ENCODE data around the gene LETM1.

Gene LETM1

GRCh38 chr4:1890979-1891570 is 35.1 kb upstream of the LETM1 start:
- no peaks in the 10 kb centered on the region for H3K36me3 ChIP-seq (ENCODE audit: control insufficient read depth in 1 of 2, insufficient read depth in 2 of 2, low read length in 2 of 2)
- no peak overlapping the region for H3K18ac ChIP-seq (ENCODE audit: low read length)
- no peaks in the 10 kb centered on the region for H3K79me2 ChIP-seq (ENCODE audit: control insufficient read depth, insufficient read depth, low read length, poor library complexity)
- no peak overlapping the region for H3K23ac ChIP-seq (ENCODE audit: low read length)
- no peak overlapping the region for H3K4me2 ChIP-seq (ENCODE audit: low read length)
- no peak overlapping the region for H2AFZ ChIP-seq (ENCODE audit: insufficient read depth, low read length, poor library complexity)
- WGBS (ENCODE audit: extremely low coverage, insufficient coverage, insufficient read length), result no CpG with 5 or more reads among the region's 11 CpGs
- no peak overlapping the region for H3K9ac ChIP-seq (ENCODE audit: low read length)
- H3K27ac ChIP-seq (ENCODE audit: low read depth, low read length), result no peak overlapping the region
- H4K12ac ChIP-seq (ENCODE audit: low read depth, low read length), result no peak overlapping the region
- no peak overlapping the region for H3K4me3 ChIP-seq (ENCODE audit: low read depth, low read length)
- H4K8ac ChIP-seq (ENCODE audit: low read depth, low read length), result no peak overlapping the region
- no peak for DNase-seq
- H3K14ac ChIP-seq (ENCODE audit: low read length), result no peak overlapping the region
- H2BK5ac ChIP-seq (ENCODE audit: low read depth, low read length, poor library complexity), result no peak overlapping the region
- no peaks in the 10 kb centered on the region for H3K79me1 ChIP-seq (ENCODE audit: low read length)
- no peaks in the 10 kb centered on the region for H3K4me1 ChIP-seq (ENCODE audit: control insufficient read depth in 1 of 2, insufficient read depth in 2 of 2, low read length in 2 of 2)
- H3K4ac ChIP-seq (ENCODE audit: low read depth, low read length), result peak overlapping the region; percentile 52
- no peak overlapping the region for H2BK120ac ChIP-seq (ENCODE audit: insufficient read depth, low read length, poor library complexity)
- H2AK5ac ChIP-seq (ENCODE audit: low read length), result no peak overlapping the region
- H3K27me3 ChIP-seq (ENCODE audit: insufficient read depth, low read length), result no peaks in the 10 kb centered on the region
- H3K9me3 ChIP-seq (ENCODE audit: insufficient read depth, low read depth, low read length), result no peaks in the 10 kb centered on the region
- H4K91ac ChIP-seq (ENCODE audit: low read depth, low read length), result no peak overlapping the region
- no peak overlapping the region for H2BK12ac ChIP-seq (ENCODE audit: low read length)

GRCh38 chr4:1887052-1887451 is 31.1 kb upstream of the LETM1 start:
- H3K27me3 ChIP-seq (ENCODE audit: insufficient read depth, low read length), result no peaks in the 10 kb centered on the region
- no peak overlapping the region for H3K9ac ChIP-seq (ENCODE audit: low read length)

GRCh38 chr4:1885414-1885813 is 29.5 kb upstream of the LETM1 start:
- peaks cover 0 to 2% of the 10 kb centered on the region in 2 experiments for H3K36me3 ChIP-seq (ENCODE audit: control insufficient read depth in 1 of 2, insufficient read depth in 2 of 2, low read length in 2 of 2)
- no peak overlapping the region for H4K8ac ChIP-seq (ENCODE audit: low read depth, low read length)
- DNase-seq, result no peak
- no peak overlapping the region for H2BK120ac ChIP-seq (ENCODE audit: insufficient read depth, low read length, poor library complexity)
- no peaks in the 10 kb centered on the region for H3K9me3 ChIP-seq (ENCODE audit: insufficient read depth, low read depth, low read length)
- H2BK5ac ChIP-seq (ENCODE audit: low read depth, low read length, poor library complexity), result no peak overlapping the region
- no peak overlapping the region for H4K91ac ChIP-seq (ENCODE audit: low read depth, low read length)
- H3K4me2 ChIP-seq (ENCODE audit: low read length), result no peak overlapping the region
- peaks cover 8% of the 10 kb centered on the region for H3K79me2 ChIP-seq (ENCODE audit: control insufficient read depth, insufficient read depth, low read length, poor library complexity)
- no CpG with 5 or more reads among the region's 2 CpGs for WGBS (ENCODE audit: extremely low coverage, insufficient coverage, insufficient read length)
- no peak overlapping the region for H3K9ac ChIP-seq (ENCODE audit: low read length)
- no peak overlapping the region for H4K12ac ChIP-seq (ENCODE audit: low read depth, low read length)
- H2AFZ ChIP-seq (ENCODE audit: insufficient read depth, low read length, poor library complexity), result no peak overlapping the region
- peak overlapping the region; percentile 14 for H3K18ac ChIP-seq (ENCODE audit: low read length)
- no peak overlapping the region for H3K23ac ChIP-seq (ENCODE audit: low read length)
- no peak overlapping the region for H3K4me3 ChIP-seq (ENCODE audit: low read depth, low read length)
- no peaks in the 10 kb centered on the region for H3K27me3 ChIP-seq (ENCODE audit: insufficient read depth, low read length)
- H3K27ac ChIP-seq (ENCODE audit: low read depth, low read length), result no peak overlapping the region
- H3K4ac ChIP-seq (ENCODE audit: low read depth, low read length), result peak overlapping the region; percentile 47
- H2AK5ac ChIP-seq (ENCODE audit: low read length), result no peak overlapping the region
- H2BK12ac ChIP-seq (ENCODE audit: low read length), result no peak overlapping the region
- H3K4me1 ChIP-seq (ENCODE audit: control insufficient read depth in 1 of 2, insufficient read depth in 2 of 2, low read length in 2 of 2), result no peaks in the 10 kb centered on the region
- H3K79me1 ChIP-seq (ENCODE audit: low read length), result no peaks in the 10 kb centered on the region
- H3K14ac ChIP-seq (ENCODE audit: low read length), result no peak overlapping the region

More at GRCh38 chr4:1887052-1887451, 31.1 kb upstream of the LETM1 start:
- H3K36me3 ChIP-seq (ENCODE audit: control insufficient read depth in 1 of 2, insufficient read depth in 2 of 2, low read length in 2 of 2), result peaks cover 0 to under 1% of the 10 kb centered on the region in 2 experiments
- no peak overlapping the region for H2BK12ac ChIP-seq (ENCODE audit: low read length)
- H2AFZ ChIP-seq (ENCODE audit: insufficient read depth, low read length, poor library complexity), result no peak overlapping the region
- WGBS (ENCODE audit: extremely low coverage, insufficient coverage, insufficient read length), result no CpG with 5 or more reads among the region's 2 CpGs
- H3K4me1 ChIP-seq (ENCODE audit: control insufficient read depth in 1 of 2, insufficient read depth in 2 of 2, low read length in 2 of 2), result no peaks in the 10 kb centered on the region
- no peak overlapping the region for H3K4me2 ChIP-seq (ENCODE audit: low read length)
- no peak overlapping the region for H3K27ac ChIP-seq (ENCODE audit: low read depth, low read length)
- peaks cover 6% of the 10 kb centered on the region for H3K79me2 ChIP-seq (ENCODE audit: control insufficient read depth, insufficient read depth, low read length, poor library complexity)
- no peak overlapping the region for H2AK5ac ChIP-seq (ENCODE audit: low read length)
- H3K9me3 ChIP-seq (ENCODE audit: insufficient read depth, low read depth, low read length), result no peaks in the 10 kb centered on the region
- no peak overlapping the region for H4K91ac ChIP-seq (ENCODE audit: low read depth, low read length)
- H4K8ac ChIP-seq (ENCODE audit: low read depth, low read length), result no peak overlapping the region
- no peak overlapping the region for H3K18ac ChIP-seq (ENCODE audit: low read length)
- no peak overlapping the region for H3K4ac ChIP-seq (ENCODE audit: low read depth, low read length)
- no peak for DNase-seq
- H3K23ac ChIP-seq (ENCODE audit: low read length), result no peak overlapping the region
- H3K4me3 ChIP-seq (ENCODE audit: low read depth, low read length), result no peak overlapping the region
- no peak overlapping the region for H4K12ac ChIP-seq (ENCODE audit: low read depth, low read length)
- no peaks in the 10 kb centered on the region for H3K79me1 ChIP-seq (ENCODE audit: low read length)
- H2BK5ac ChIP-seq (ENCODE audit: low read depth, low read length, poor library complexity), result no peak overlapping the region
- H3K14ac ChIP-seq (ENCODE audit: low read length), result no peak overlapping the region
- no peak overlapping the region for H2BK120ac ChIP-seq (ENCODE audit: insufficient read depth, low read length, poor library complexity)

GRCh38 chr4:1883583-1883982 is 27.6 kb upstream of the LETM1 start:
- Histone ChIP-seq H3K79me1 (ENCODE audit: low read length) (peaks cover 2% of the 10 kb centered on the region), H2AK5ac (ENCODE audit: low read length) (no peak overlapping the region), H3K9ac (ENCODE audit: low read length) (no peak overlapping the region), H2BK120ac (ENCODE audit: insufficient read depth, low read length, poor library complexity) (no peak overlapping the region), H3K14ac (ENCODE audit: low read length) (no peak overlapping the region), H3K79me2 (ENCODE audit: control insufficient read depth, insufficient read depth, low read length, poor library complexity) (peaks cover 13% of the 10 kb centered on the region), H3K27me3 (ENCODE audit: insufficient read depth, low read length) (no peaks in the 10 kb centered on the region), H3K4me2 (ENCODE audit: low read length) (no peak overlapping the region), H3K4ac (ENCODE audit: low read depth, low read length) (peak overlapping the region; percentile 30), H3K4me3 (ENCODE audit: low read depth, low read length) (no peak overlapping the region), H2BK5ac (ENCODE audit: low read depth, low read length, poor library complexity) (no peak overlapping the region), H2AFZ (ENCODE audit: insufficient read depth, low read length, poor library complexity) (no peak overlapping the region), H3K4me1 (ENCODE audit: control insufficient read depth in 1 of 2, insufficient read depth in 2 of 2, low read length in 2 of 2) (peaks cover 2 to 3% of the 10 kb centered on the region in 2 experiments), H2BK12ac (ENCODE audit: low read length) (no peak overlapping the region), H3K27ac (ENCODE audit: low read depth, low read length) (no peak overlapping the region), H3K9me3 (ENCODE audit: insufficient read depth, low read depth, low read length) (no peaks in the 10 kb centered on the region), H4K8ac (ENCODE audit: low read depth, low read length) (no peak overlapping the region), H3K23ac (ENCODE audit: low read length) (no peak overlapping the region), H3K18ac (ENCODE audit: low read length) (no peak overlapping the region), H4K91ac (ENCODE audit: low read depth, low read length) (no peak overlapping the region), H4K12ac (ENCODE audit: low read depth, low read length) (no peak overlapping the region), H3K36me3 (ENCODE audit: control insufficient read depth in 1 of 2, insufficient read depth in 2 of 2, low read length in 2 of 2) (peaks cover 0 to 2% of the 10 kb centered on the region in 2 experiments)
- no CpG with 5 or more reads among the region's 8 CpGs for WGBS (ENCODE audit: extremely low coverage, insufficient coverage, insufficient read length)
- DNase-seq, result no peak
